ENCODE data around the gene MANF. TPM values are rescaled to one million over a fixed set of nuclear protein-coding genes. Genes with fewer than 3 reads are reported as not detected.
A peak's percentile ranks its signal among the peaks of the same experiment; 100 is the strongest.

Gene MANF
- total and polyA plus RNA-seq, 2 of the 4 experiments (the other 2 are of a cell fraction) = 65.4 to 122 TPM

- Histone ChIP-seq H3K4me1 (ENCODE audit: control insufficient read depth, insufficient read depth, low read length) (no peaks in the 10 kb centered on the region), H3K9ac (ENCODE audit: low read depth, low read length) (no peak overlapping the region), H3K56ac (ENCODE audit: extremely low read depth, insufficient read depth, low read length) (no peak overlapping the region), H3K27me3 (ENCODE audit: control insufficient read depth, insufficient read depth, low read length) (peaks cover 9% of the 10 kb centered on the region; the same call in 1 of the 2 replicates), H3K23ac (ENCODE audit: low read depth, low read length) (no peak overlapping the region), H3K79me1 (ENCODE audit: low read depth in 1 of 2, low read length in 2 of 2) (no peaks in the 10 kb centered on the region), H2AFZ (replicated peaks; ENCODE audit: low read length, poor library complexity) (no peak overlapping the region), H2BK15ac (ENCODE audit: low read depth, low read length) (no peak overlapping the region), H2AK9ac (replicated peaks; ENCODE audit: low read depth, low read length, poor library complexity) (no peak overlapping the region), H3K9me1 (ENCODE audit: insufficient read depth, low read length) (no peaks in the 10 kb centered on the region), H3K4me2 (ENCODE audit: low read depth, low read length) (no peak overlapping the region), H4K20me1 (ENCODE audit: insufficient read depth, low read length) (no peaks in the 10 kb centered on the region), H3K4ac (ENCODE audit: low read depth, low read length) (no peak overlapping the region), H3K27ac (ENCODE audit: insufficient read depth, low read length) (no peak overlapping the region), H4K8ac (ENCODE audit: low read depth in 2 of 2, low read length in 2 of 2) (no peak overlapping the region), H3K14ac (replicated peaks; ENCODE audit: low read depth, low read length) (no peak overlapping the region), H2BK120ac (ENCODE audit: low read depth, low read length) (no peak overlapping the region), H2BK5ac (ENCODE audit: low read depth, low read length, poor library complexity, severe bottlenecking) (no peak overlapping the region), H4K91ac (ENCODE audit: insufficient read depth, low read depth, low read length) (no peak overlapping the region), H2AK5ac (ENCODE audit: low read depth, low read length) (no peak overlapping the region), H4K5ac (ENCODE audit: low read depth, low read length) (no peak overlapping the region), H3K36me3 (ENCODE audit: control insufficient read depth, insufficient read depth, low read length) (no peaks in the 10 kb centered on the region), H3K18ac (ENCODE audit: low read depth, low read length) (no peak overlapping the region), H2BK20ac (ENCODE audit: low read depth, low read length) (no peak overlapping the region), H3K9me3 (ENCODE audit: control insufficient read depth, insufficient read depth, low read length) (no peaks in the 10 kb centered on the region), H3K4me3 (ENCODE audit: insufficient read depth, low read depth, low read length) (no peak overlapping the region)
- no TSS peak for BruUV-seq (replicated peaks)
- no peak for TF ChIP-seq CHD1 (IDR thresholded peaks at IDR 0.05; ENCODE audit: low read depth, low read length)
- no peak for TF ChIP-seq CTCF (conservative IDR thresholded peaks at IDR 0.05; ENCODE audit: low read depth, low read length)
- TF ChIP-seq FOS (IDR thresholded peaks at IDR 0.05; ENCODE audit: low read depth, low read length) = no peak
- TF ChIP-seq BHLHE40 (IDR thresholded peaks at IDR 0.05; ENCODE audit: low read depth, low read length) = no peak
- TF ChIP-seq RFX5 (IDR thresholded peaks at IDR 0.05; ENCODE audit: low read depth, low read length) = no peak
- no peak for TF ChIP-seq MAFK (IDR thresholded peaks at IDR 0.05; ENCODE audit: low read depth, low read length)
- TF ChIP-seq ELK1 (IDR thresholded peaks at IDR 0.05; ENCODE audit: borderline replicate concordance, low read depth, low read length) = no peak
- TF ChIP-seq POLR2A (IDR thresholded peaks at IDR 0.05; ENCODE audit: low read depth, low read length) = no peak
- in situ Hi-C loops (cut with MboI; ENCODE audit: low sequenced_read_pairs) (no loop called here), intact Hi-C loops (cut with micrococcal nuclease) (no loop called here), dilution Hi-C loops (cut with HindIII; ENCODE audit: low sequenced_read_pairs, unreplicated experiment) (loop anchor here (25.0 kb wide), 1 partner anchor 242 kb away; no protein-coding TSS in a partner anchor)
- DNase-seq (no peak), ATAC-seq (ENCODE audit: low read depth) (peak; percentile 24)
- ChIA-PET POLR2A (ENCODE audit: unreplicated experiment) (no interaction called here), CTCF (no interaction called here)
- WGBS, 2 experiments (ENCODE audit: extremely low coverage in 2 of 2, insufficient read length in 1 of 2) = 86% methylated on average over 1 of the region's 2 CpGs; no CpG with 5 or more reads in 1 of the 2 experiments
These were observed 30.9 kb upstream of the MANF start for GRCh38 chr3:51354172-51354571.

Measured in IMR-90 (cell line).